PC-9 (cell line): ENCODE data around the gene KRTAP10-7. TPM values are rescaled to one million over a fixed set of nuclear protein-coding genes. Genes with fewer than 3 reads are reported as not detected.

Experiments
- BruUV-seq: library from RNA; stranded (reverse); fragments of 400-500 nt; replicated peaks from 2 replicates; lab custom pipeline; 2021; lab: Mats Ljungman, UMichigan
- CTCF ChIA-PET: fragments of 300-600 bp; sonication (Branson Sonifier 250); formaldehyde crosslinking; loops from one replicate; lab custom pipeline; 2022; ENCODE audit warnings: antibody characterized with exemption; lab: Charles Lee
- POLR2A ChIA-PET: fragments of 300-600 bp; sonication (Branson Sonifier 250); formaldehyde crosslinking; loops from one replicate; lab custom pipeline; 2022; ENCODE audit warnings: antibody characterized with exemption; ENCODE audit not compliant: unreplicated experiment; lab: Charles Lee
- DNase-seq, 2 experiments: peaks; one replicate each; pipeline versions ENCODE4 v3.0.0 to v3.0.0-alpha.2; 2015 to 2022; ENCODE audit warnings: mixed read lengths in 1 of 2
- H2AFZ ChIP-seq: fragments of 200-600 bp; sonication (generic); 2 replicates; pipeline ENCODE4 v1.8.1; 2017; ENCODE audit warnings: antibody characterized with exemption
- H3F3A ChIP-seq: fragments of 200-600 bp; sonication (generic); 2 replicates; pipeline ENCODE4 v1.8.1; 2017; ENCODE audit warnings: antibody characterized with exemption, mild to moderate bottlenecking, low read depth; ENCODE audit not compliant: insufficient read depth
- H3K27ac ChIP-seq: fragments of 200-600 bp; sonication (generic); 2 replicates; pipeline ENCODE4 v1.6.1; 2016; ENCODE audit warnings: mixed run types
- H3K27me3 ChIP-seq: fragments of 200-600 bp; sonication (generic); 2 replicates; pipeline ENCODE4 v1.6.1; 2016; ENCODE audit warnings: low read depth, mixed run types; ENCODE audit not compliant: insufficient read depth
- H3K36me3 ChIP-seq: fragments of 200-600 bp; sonication (generic); 2 replicates; pipeline ENCODE4 v1.6.1; 2016; ENCODE audit warnings: low read depth, mixed run types
- H3K4me1 ChIP-seq: fragments of 200-600 bp; sonication (generic); replicated peaks from 2 replicates; pipeline ENCODE4 v1.6.1; 2016; ENCODE audit warnings: mixed run types; ENCODE audit not compliant: insufficient read depth
- H3K4me2 ChIP-seq: fragments of 200-600 bp; sonication (generic); 2 replicates; pipeline ENCODE4 v1.6.1; 2017; ENCODE audit warnings: mixed run types
- H3K4me3 ChIP-seq: fragments of 200-600 bp; sonication (generic); 2 replicates; pipeline ENCODE4 v1.6.1; 2016; ENCODE audit warnings: mixed run types
- H3K79me2 ChIP-seq: fragments of 200-600 bp; sonication (generic); 2 replicates; pipeline ENCODE4 v1.6.1; 2017; ENCODE audit warnings: low read depth, mixed run types
- H3K9me2 ChIP-seq: fragments of 200-600 bp; sonication (generic); 2 replicates; pipeline ENCODE4 v1.8.1; 2017; ENCODE audit warnings: mild to moderate bottlenecking; ENCODE audit not compliant: insufficient read depth
- H3K9me3 ChIP-seq: fragments of 200-600 bp; sonication (generic); 2 replicates; pipeline ENCODE4 v1.8.1; 2016; ENCODE audit warnings: low read depth; ENCODE audit not compliant: insufficient read depth
- H4K20me1 ChIP-seq: fragments of 200-600 bp; sonication (generic); 2 replicates; pipeline ENCODE4 v1.8.1; 2017; ENCODE audit not compliant: insufficient read depth
- CTCF ChIP-seq: fragments of 200-600 bp; sonication (generic); conservative IDR thresholded peaks from 2 replicates; pipeline ENCODE4 v1.6.1; 2017; ENCODE audit warnings: mixed run types, antibody characterized with exemption, mild to moderate bottlenecking, moderate library complexity
- EZH2 ChIP-seq: fragments of 200-600 bp; sonication (generic); IDR thresholded peaks from 2 replicates; pipeline ENCODE4 v1.8.0; 2017; ENCODE audit warnings: antibody characterized with exemption, low read depth
- intact Hi-C: fragments of 100-400 bp; cut with micrococcal nuclease; formaldehyde crosslinking; loops from one replicate; pipeline ENCODE4 v1.10.0; 2022; ENCODE audit not compliant: unreplicated experiment
- total RNA-seq: library from RNA; stranded (reverse); gene quantifications from 2 replicates; pipeline ENCODE4 v1.2.3, GENCODE V29; 2021

The KRTAP10-7 gene
- total RNA-seq, 1 experiment from 2014 or later = not detected

- Histone ChIP-seq H3K9me3 (no peaks in the 10 kb centered on the region), H3K27ac (no peak overlapping the region), H3K4me3 (no peak overlapping the region), H3F3A (no peaks in the 10 kb centered on the region), H4K20me1 (no peaks in the 10 kb centered on the region), H3K36me3 (no peaks in the 10 kb centered on the region), H3K27me3 (peaks cover 42% of the 10 kb centered on the region), H3K79me2 (no peaks in the 10 kb centered on the region), H3K4me2 (no peak overlapping the region), H3K9me2 (no peaks in the 10 kb centered on the region), H2AFZ (no peak overlapping the region), H3K4me1 (no peaks in the 10 kb centered on the region)
- no peak for DNase-seq
- intact Hi-C loops = no loop called here
- TF ChIP-seq CTCF (no peak), EZH2 (no peak)
- CTCF ChIA-PET = no interaction called here
- BruUV-seq = no TSS peak
- POLR2A ChIA-PET = no interaction called here
These were observed 13.8 kb downstream of the KRTAP10-7 start for GRCh38 chr21:44614161-44614631.

- no peak overlapping the region for H3K27ac ChIP-seq
- DNase-seq = no peak
- H3K36me3 ChIP-seq = no peaks in the 10 kb centered on the region
- no peak for TF ChIP-seq CTCF
- TF ChIP-seq EZH2 = no peak
- POLR2A ChIA-PET = no interaction called here
- H3K27me3 ChIP-seq = peaks cover 42% of the 10 kb centered on the region
- BruUV-seq = no TSS peak
- H3K9me2 ChIP-seq = no peaks in the 10 kb centered on the region
- intact Hi-C loops = no loop called here
- no peaks in the 10 kb centered on the region for H4K20me1 ChIP-seq
- H3K4me3 ChIP-seq = no peak overlapping the region
- H3K79me2 ChIP-seq = no peaks in the 10 kb centered on the region
- no peaks in the 10 kb centered on the region for H3F3A ChIP-seq
- no peak overlapping the region for H2AFZ ChIP-seq
- no peaks in the 10 kb centered on the region for H3K9me3 ChIP-seq
- no peaks in the 10 kb centered on the region for H3K4me1 ChIP-seq
- no peak overlapping the region for H3K4me2 ChIP-seq
- CTCF ChIA-PET = no interaction called here
These were observed 14.6 kb downstream of the KRTAP10-7 start for GRCh38 chr21:44614961-44615391.

GRCh38 chr21:44615466-44615865 is 15.1 kb downstream of the KRTAP10-7 start:
- Histone ChIP-seq H3K9me2 (no peaks in the 10 kb centered on the region), H3K9me3 (no peaks in the 10 kb centered on the region), H3K27ac (no peak overlapping the region), H3K4me1 (no peaks in the 10 kb centered on the region), H3K36me3 (no peaks in the 10 kb centered on the region), H3K79me2 (no peaks in the 10 kb centered on the region), H3F3A (no peaks in the 10 kb centered on the region), H2AFZ (no peak overlapping the region), H3K4me3 (no peak overlapping the region), H3K27me3 (peaks cover 42% of the 10 kb centered on the region), H3K4me2 (no peak overlapping the region), H4K20me1 (no peaks in the 10 kb centered on the region)
- POLR2A ChIA-PET = no interaction called here
- intact Hi-C loops = no loop called here
- CTCF ChIA-PET = no interaction called here
- TF ChIP-seq EZH2 (no peak), CTCF (no peak)
- BruUV-seq = no TSS peak
- DNase-seq = no peak
